Posterior cingulate gyrus (tissue), 11 donors: ENCODE measurements around the gene CLC.
A peak's percentile ranks its signal among the peaks of the same experiment; 100 is the strongest.
"Not testable (repeated sequence)": the region's sequence is repeated elsewhere in the genome, so short reads cannot be mapped to it uniquely, and the experiment has no call there.

Experiments used
- DNase-seq, 10 donors: peaks; one replicate each; pipeline versions ENCODE4 v3.0.0 to v3.0.0-alpha.2; 2020 to 2021; ENCODE audit warnings: mixed read lengths in 3 of 10
- intact Hi-C: fragments of 100-400 bp; cut with DNase I; formaldehyde crosslinking; loops from one replicate; pipeline ENCODE4 v1.15.1; 2023

The CLC gene

GRCh38 chr19:39737891-39738290, at the start of gene CLC:
TSS of gene CLC (minus strand) at chr19:39738029. CDS start at chr19:39737952, 77 bp downstream.
- no peak for DNase-seq
- intact Hi-C loops, result no loop called here

- DNase-seq, result no peak
- intact Hi-C loops, result no loop called here
These were observed 43.1 kb upstream of the CLC start for GRCh38 chr19:39780894-39781293.

- DNase-seq, result no peak
- intact Hi-C loops, result no loop called here
These were observed 40.9 kb upstream of the CLC start, which contains the start of gene LEUTX for GRCh38 chr19:39778763-39779162. TSS of gene LEUTX (plus strand) at chr19:39778854. CDS start at chr19:39778921, 67 bp downstream.

GRCh38 chr19:39768786-39769185, 31.0 kb upstream of the CLC start:
- intact Hi-C loops, result no loop called here
- DNase-seq, result no peak

GRCh38 chr19:39768334-39768733, 30.5 kb upstream of the CLC start:
- intact Hi-C loops, result no loop called here
- DNase-seq, result no peak

GRCh38 chr19:39765091-39766076, 27.6 kb upstream of the CLC start:
- intact Hi-C loops, result no loop called here
- peak in 2 of 10 donors; percentile 3 to 33 for DNase-seq

- intact Hi-C loops, DNase-seq: not testable (repeated sequence)
These were observed 24.0 kb upstream of the CLC start for GRCh38 chr19:39761851-39762250.

- DNase-seq, result no peak
- intact Hi-C loops, result no loop called here
These were observed 21.8 kb upstream of the CLC start for GRCh38 chr19:39759457-39760184.

- intact Hi-C loops, result no loop called here
- no peak for DNase-seq
These were observed 17.1 kb upstream of the CLC start for GRCh38 chr19:39754971-39755370.

GRCh38 chr19:39754544-39754943, 16.7 kb upstream of the CLC start:
- intact Hi-C loops, result no loop called here
- no peak for DNase-seq

GRCh38 chr19:39752795-39753194, 15.0 kb upstream of the CLC start:
- intact Hi-C loops, result no loop called here
- no peak for DNase-seq

- intact Hi-C loops, result no loop called here
- DNase-seq, result no peak
These were observed 14.6 kb upstream of the CLC start for GRCh38 chr19:39752390-39752789.

- no peak for DNase-seq
These were observed 12.2 kb upstream of the CLC start for GRCh38 chr19:39749981-39750380.

GRCh38 chr19:39746836-39747529, 9.2 kb upstream of the CLC start:
- intact Hi-C loops, result no loop called here
- DNase-seq, result no peak

More at GRCh38 chr19:39749981-39750380, 12.2 kb upstream of the CLC start:
- intact Hi-C loops, result no loop called here

GRCh38 chr19:39745643-39746042, 7.8 kb upstream of the CLC start:
- DNase-seq, result no peak
- intact Hi-C loops, result no loop called here

- intact Hi-C loops, result no loop called here
These were observed 2.6 kb upstream of the CLC start for GRCh38 chr19:39740395-39740794.

GRCh38 chr19:39738814-39739213, 985 bp upstream of the CLC start:
- no peak for DNase-seq
- intact Hi-C loops, result no loop called here

More at GRCh38 chr19:39740395-39740794, 2.6 kb upstream of the CLC start:
- DNase-seq, result no peak

- no peak for DNase-seq
- intact Hi-C loops, result no loop called here
These were observed 478 bp downstream of the CLC start for GRCh38 chr19:39737351-39737750.

GRCh38 chr19:39736088-39736487, 1.7 kb downstream of the CLC start:
- no peak for DNase-seq
- intact Hi-C loops, result no loop called here

GRCh38 chr19:39735688-39736087, 2.1 kb downstream of the CLC start:
- intact Hi-C loops, result no loop called here
- DNase-seq, result no peak

GRCh38 chr19:39733841-39734240, 4.0 kb downstream of the CLC start:
- intact Hi-C loops, result no loop called here
- DNase-seq, result no peak
